ENCODE data around the gene KRT10. TPM values are rescaled to one million over a fixed set of nuclear protein-coding genes. Genes with fewer than 3 reads are reported as not detected.

KRT10 gene
- total RNA-seq, 4 donors from 2014 or later, result 9.9 to 15.7 (median 10.7) TPM

- H3K27me3 ChIP-seq, result peaks cover 0 to 24% (median 2%) of the 10 kb centered on the region in 4 donors
- TF ChIP-seq POLR2A (IDR thresholded peaks at IDR 0.05; ENCODE audit: low read depth), result no peak
- no peak for TF ChIP-seq EP300 (IDR thresholded peaks at IDR 0.05)
- no peak for TF ChIP-seq CTCF (IDR thresholded peaks at IDR 0.05)
- TF ChIP-seq POLR2AphosphoS5 (IDR thresholded peaks at IDR 0.05), result no peak
Measured at GRCh38 chr17:40812639-40813038, 9.8 kb downstream of the KRT10 start.

GRCh38 chr17:40810494-40810893, 11.9 kb downstream of the KRT10 start:
- H3K27ac ChIP-seq (replicated peaks in 1 of 4), result no peak overlapping the region
- H3K4me1 ChIP-seq, result peaks cover 0 to 9% (median 0%) of the 10 kb centered on the region in 4 donors
- no peaks in the 10 kb centered on the region for H3K9me3 ChIP-seq
- DNase-seq (ENCODE audit: extremely low spot score), result no peak
- 67% methylated on average over 6 of the region's 6 CpGs for WGBS
- H3K4me3 ChIP-seq, result no peak overlapping the region
- TF ChIP-seq POLR2AphosphoS5 (IDR thresholded peaks at IDR 0.05) (no peak), POLR2A (IDR thresholded peaks at IDR 0.05; ENCODE audit: low read depth) (no peak), CTCF (IDR thresholded peaks at IDR 0.05) (no peak), EP300 (IDR thresholded peaks at IDR 0.05) (no peak)
- H3K36me3 ChIP-seq, result no peaks in the 10 kb centered on the region
- peaks cover 0 to 46% (median 2%) of the 10 kb centered on the region in 4 donors for H3K27me3 ChIP-seq
- intact Hi-C loops (cut with DNase I), result no loop called here

More at GRCh38 chr17:40812639-40813038, 9.8 kb downstream of the KRT10 start:
- Histone ChIP-seq H3K27ac (replicated peaks in 1 of 4) (no peak overlapping the region), H3K4me3 (no peak overlapping the region), H3K4me1 (peaks cover 0 to 10% (median under 1%) of the 10 kb centered on the region in 4 donors), H3K9me3 (no peaks in the 10 kb centered on the region), H3K36me3 (peaks cover 0 to 14% (median 2%) of the 10 kb centered on the region in 4 donors)
- intact Hi-C loops (cut with DNase I), result no loop called here
- 73% methylated on average over 3 of the region's 3 CpGs for WGBS
- no peak for DNase-seq (ENCODE audit: extremely low spot score)

- H3K9me3 ChIP-seq, result no peaks in the 10 kb centered on the region
- no peak for DNase-seq (ENCODE audit: extremely low spot score)
- peaks cover 0 to 52% (median 2%) of the 10 kb centered on the region in 4 donors for H3K27me3 ChIP-seq
- intact Hi-C loops (cut with DNase I), result loop anchor here (10.0 kb wide), 1 partner anchor 95 kb away; no protein-coding TSS in a partner anchor
- H3K36me3 ChIP-seq, result no peaks in the 10 kb centered on the region
- no peak for TF ChIP-seq POLR2A (IDR thresholded peaks at IDR 0.05; ENCODE audit: low read depth)
- TF ChIP-seq CTCF (IDR thresholded peaks at IDR 0.05), result no peak
- TF ChIP-seq POLR2AphosphoS5 (IDR thresholded peaks at IDR 0.05), result no peak
- no peak for TF ChIP-seq EP300 (IDR thresholded peaks at IDR 0.05)
- 53% methylated on average over 2 of the region's 2 CpGs for WGBS
- H3K27ac ChIP-seq (replicated peaks in 1 of 4), result no peak overlapping the region
- H3K4me1 ChIP-seq, result peaks cover 0 to 9% (median 0%) of the 10 kb centered on the region in 4 donors
- H3K4me3 ChIP-seq, result no peak overlapping the region
Measured at GRCh38 chr17:40809721-40810421, 12.5 kb downstream of the KRT10 start.

GRCh38 chr17:40806131-40806530, 16.3 kb downstream of the KRT10 start:
- no peak for DNase-seq (ENCODE audit: extremely low spot score)
- no peaks in the 10 kb centered on the region for H3K9me3 ChIP-seq
- H3K4me3 ChIP-seq, result no peak overlapping the region
- TF ChIP-seq CTCF (IDR thresholded peaks at IDR 0.05) (no peak), POLR2AphosphoS5 (IDR thresholded peaks at IDR 0.05) (no peak), POLR2A (IDR thresholded peaks at IDR 0.05; ENCODE audit: low read depth) (no peak), EP300 (IDR thresholded peaks at IDR 0.05) (no peak)
- no peak overlapping the region for H3K27ac ChIP-seq (replicated peaks in 1 of 4)
- 79% methylated on average over 3 of the region's 3 CpGs for WGBS
- peaks cover 0 to 56% (median 2%) of the 10 kb centered on the region in 4 donors for H3K27me3 ChIP-seq
- no peaks in the 10 kb centered on the region for H3K36me3 ChIP-seq
- intact Hi-C loops (cut with DNase I), result loop anchor here (10.0 kb wide), 1 partner anchor 99 kb away; no protein-coding TSS in a partner anchor
- H3K4me1 ChIP-seq, result peaks cover 0 to 9% (median 0%) of the 10 kb centered on the region in 4 donors

All from esophagus muscularis mucosa (tissue), 4 donors.